IPS-NIHi11 (cell line): ENCODE data around the gene HPS3.

ENCODE experiments used
- DNase-seq: peaks from one replicate; pipeline ENCODE4 v3.0.0; 2012; ENCODE audit warnings: mixed read lengths, low spot score

HPS3 gene

GRCh38 chr3:149120051-149120972 lies 9.1 kb upstream of the HPS3 start:
- peak; percentile 76 for DNase-seq

- DNase-seq: no peak
These were observed 6.5 kb upstream of the HPS3 start for GRCh38 chr3:149122721-149123578.

- no peak for DNase-seq
These were observed 617 bp upstream of the HPS3 start for GRCh38 chr3:149128821-149129220.

GRCh38 chr3:149131589-149131988 lies 2.2 kb downstream of the HPS3 start:
- no peak for DNase-seq

GRCh38 chr3:149134575-149134974 lies 5.1 kb downstream of the HPS3 start:
- DNase-seq: no peak

- DNase-seq: no peak
These were observed 13.2 kb downstream of the HPS3 start for GRCh38 chr3:149142682-149143081.

GRCh38 chr3:149145356-149145755 lies 15.9 kb downstream of the HPS3 start:
- no peak for DNase-seq

- DNase-seq: no peak
These were observed 16.5 kb downstream of the HPS3 start for GRCh38 chr3:149145974-149146373.

- DNase-seq: no peak
These were observed 21.0 kb downstream of the HPS3 start for GRCh38 chr3:149150436-149150835.

- no peak for DNase-seq
These were observed 22.4 kb downstream of the HPS3 start for GRCh38 chr3:149151843-149152242.

GRCh38 chr3:149152420-149152819 lies 23.0 kb downstream of the HPS3 start:
- DNase-seq: no peak

GRCh38 chr3:149153402-149153801 lies 24.0 kb downstream of the HPS3 start:
- no peak for DNase-seq

GRCh38 chr3:149160754-149161300 lies 31.4 kb downstream of the HPS3 start:
- no peak for DNase-seq

GRCh38 chr3:149162007-149162406 lies 32.6 kb downstream of the HPS3 start:
- no peak for DNase-seq

GRCh38 chr3:149163066-149163465 lies 33.6 kb downstream of the HPS3 start:
- DNase-seq: no peak

GRCh38 chr3:149167898-149168297 lies 38.5 kb downstream of the HPS3 start:
- DNase-seq: no peak

- no peak for DNase-seq
These were observed 41.2 kb downstream of the HPS3 start for GRCh38 chr3:149170672-149171071.

GRCh38 chr3:149174901-149175300 lies 45.5 kb downstream of the HPS3 start:
- peak; percentile 20 for DNase-seq

- DNase-seq: no peak
These were observed 47.7 kb downstream of the HPS3 start for GRCh38 chr3:149177122-149177521.

- DNase-seq: no peak
These were observed 49.8 kb downstream of the HPS3 start for GRCh38 chr3:149179220-149179619.

- DNase-seq: peak; percentile 16
These were observed 50.7 kb downstream of the HPS3 start for GRCh38 chr3:149180057-149180573.

GRCh38 chr3:149181182-149181581 lies 51.7 kb downstream of the HPS3 start:
- no peak for DNase-seq
